SW480 (cell line): Measurements from ENCODE around the gene MEIG1.
"Not testable (repeated sequence)": the region's sequence is repeated elsewhere in the genome, so short reads cannot be mapped to it uniquely, and the experiment has no call there.

ENCODE experiments used
- DNase-seq: peaks from one replicate; pipeline ENCODE4 v3.0.0-alpha.2; 2016; ENCODE audit warnings: low spot score

MEIG1 gene

GRCh38 chr10:14959221-14960057 is at the start of gene MEIG1:
TSS of gene MEIG1 (plus strand) at chr10:14959388. CDS start at chr10:14966469, 7,081 bp downstream.
- peak; percentile 93 for DNase-seq

GRCh38 chr10:14910953-14911352 is 48.2 kb upstream of the MEIG1 start:
- DNase-seq: no peak

GRCh38 chr10:14911801-14912200 is 47.4 kb upstream of the MEIG1 start:
- DNase-seq: no peak

- DNase-seq: no peak
Observed at GRCh38 chr10:14916600-14916999, 42.6 kb upstream of the MEIG1 start.

- DNase-seq: no peak
Observed at GRCh38 chr10:14917827-14918226, 41.4 kb upstream of the MEIG1 start.

- DNase-seq: no peak
Observed at GRCh38 chr10:14918964-14919363, 40.2 kb upstream of the MEIG1 start.

GRCh38 chr10:14924013-14924412 is 35.2 kb upstream of the MEIG1 start:
- DNase-seq: no peak

- no peak for DNase-seq
Observed at GRCh38 chr10:14925268-14925667, 33.9 kb upstream of the MEIG1 start.

GRCh38 chr10:14926061-14926470 is 33.1 kb upstream of the MEIG1 start:
- DNase-seq: no peak

GRCh38 chr10:14926722-14927416 is 32.3 kb upstream of the MEIG1 start:
- no peak for DNase-seq

GRCh38 chr10:14930610-14931009 is 28.6 kb upstream of the MEIG1 start:
- no peak for DNase-seq

GRCh38 chr10:14936584-14936983 is 22.6 kb upstream of the MEIG1 start:
- DNase-seq: no peak

- not testable (repeated sequence) for DNase-seq
Observed at GRCh38 chr10:14938971-14939370, 20.2 kb upstream of the MEIG1 start.

GRCh38 chr10:14942147-14942949 is 16.8 kb upstream of the MEIG1 start:
- not testable (repeated sequence) for DNase-seq

GRCh38 chr10:14942950-14943338 is 16.2 kb upstream of the MEIG1 start:
- DNase-seq: not testable (repeated sequence)

GRCh38 chr10:14945108-14945507 is 14.1 kb upstream of the MEIG1 start:
- no peak for DNase-seq

- DNase-seq: no peak
Observed at GRCh38 chr10:14947268-14947667, 11.9 kb upstream of the MEIG1 start.

GRCh38 chr10:14949291-14949690 is 9.9 kb upstream of the MEIG1 start:
- no peak for DNase-seq

- DNase-seq: no peak
Observed at GRCh38 chr10:14952851-14953423, 6.3 kb upstream of the MEIG1 start.

GRCh38 chr10:14953424-14954000 is 5.7 kb upstream of the MEIG1 start:
- peak; percentile 73 for DNase-seq

GRCh38 chr10:14954001-14954770 is 5.0 kb upstream of the MEIG1 start, which contains the start of gene DCLRE1C:
TSS of gene DCLRE1C (minus strand) at chr10:14954096. CDS start at chr10:14954010, 86 bp downstream.
- DNase-seq: peak; percentile 97
